Measurements from ENCODE around the gene TENM4. TPM values are rescaled to one million over a fixed set of nuclear protein-coding genes. Genes with fewer than 3 reads are reported as not detected.

Gene TENM4
- total RNA-seq, 1 experiment from 2014 or later: 9.9 TPM

GRCh38 chr11:78791254-78791653, 649.6 kb downstream of the TENM4 start:
- Mint-ChIP-seq H3K27ac (ENCODE audit: low read depth, unreplicated experiment) (no peak overlapping the region), H3K27me3 (ENCODE audit: insufficient read depth, unreplicated experiment) (no peaks in the 10 kb centered on the region), H3K4me3 (ENCODE audit: unreplicated experiment) (no peak overlapping the region), H3K4me1 (ENCODE audit: insufficient read depth, unreplicated experiment) (no peaks in the 10 kb centered on the region), H3K36me3 (ENCODE audit: insufficient read depth, unreplicated experiment) (no peaks in the 10 kb centered on the region), H3K9me3 (ENCODE audit: unreplicated experiment) (no peaks in the 10 kb centered on the region)
- BruUV-seq (replicated peaks): no TSS peak
- POLR2A ChIA-PET: no interaction called here
- TF ChIP-seq CTCF (IDR thresholded peaks at IDR 0.05; ENCODE audit: unreplicated experiment): no peak
- CTCF ChIA-PET: interaction anchor here (0.6 to 0.7 kb wide), 2 partner anchors 12 to 14 kb away, joined by 3 to 4 read pairs; no protein-coding TSS in a partner anchor
- intact Hi-C loops (cut with micrococcal nuclease): no loop called here
- DNase-seq (ENCODE audit: unreplicated experiment): no peak

GRCh38 chr11:78790784-78791183, 650.0 kb downstream of the TENM4 start:
- Mint-ChIP-seq H3K9me3 (ENCODE audit: unreplicated experiment) (no peaks in the 10 kb centered on the region), H3K4me3 (ENCODE audit: unreplicated experiment) (no peak overlapping the region), H3K27ac (ENCODE audit: low read depth, unreplicated experiment) (no peak overlapping the region), H3K27me3 (ENCODE audit: insufficient read depth, unreplicated experiment) (no peaks in the 10 kb centered on the region), H3K36me3 (ENCODE audit: insufficient read depth, unreplicated experiment) (no peaks in the 10 kb centered on the region), H3K4me1 (ENCODE audit: insufficient read depth, unreplicated experiment) (no peaks in the 10 kb centered on the region)
- no TSS peak for BruUV-seq (replicated peaks)
- no peak for DNase-seq (ENCODE audit: unreplicated experiment)
- ChIA-PET POLR2A (no interaction called here), CTCF (interaction anchor here (0.7 kb wide), 1 partner anchor 15 kb away, joined by 4 read pairs; no protein-coding TSS in a partner anchor)
- TF ChIP-seq CTCF (IDR thresholded peaks at IDR 0.05; ENCODE audit: unreplicated experiment): no peak
- intact Hi-C loops (cut with micrococcal nuclease): no loop called here

GRCh38 chr11:78789375-78789774, 651.5 kb downstream of the TENM4 start:
- H3K27me3 Mint-ChIP-seq (ENCODE audit: insufficient read depth, unreplicated experiment): no peaks in the 10 kb centered on the region

GRCh38 chr11:78788533-78788932, 652.3 kb downstream of the TENM4 start:
- H3K4me1 Mint-ChIP-seq (ENCODE audit: insufficient read depth, unreplicated experiment): peaks cover 13% of the 10 kb centered on the region
- CTCF ChIA-PET: interaction anchor here (0.9 to 1.8 kb wide), 4 partner anchors 9 to 143 kb away, joined by 3 to 8 read pairs (median 5); no protein-coding TSS in a partner anchor
- no TSS peak for BruUV-seq (replicated peaks)
- no peaks in the 10 kb centered on the region for H3K9me3 Mint-ChIP-seq (ENCODE audit: unreplicated experiment)
- no peak for DNase-seq (ENCODE audit: unreplicated experiment)
- H3K36me3 Mint-ChIP-seq (ENCODE audit: insufficient read depth, unreplicated experiment): no peaks in the 10 kb centered on the region
- H3K4me3 Mint-ChIP-seq (ENCODE audit: unreplicated experiment): no peak overlapping the region
- POLR2A ChIA-PET: no interaction called here
- H3K27ac Mint-ChIP-seq (ENCODE audit: low read depth, unreplicated experiment): no peak overlapping the region
- TF ChIP-seq CTCF (IDR thresholded peaks at IDR 0.05; ENCODE audit: unreplicated experiment): no peak
- no peaks in the 10 kb centered on the region for H3K27me3 Mint-ChIP-seq (ENCODE audit: insufficient read depth, unreplicated experiment)
- intact Hi-C loops (cut with micrococcal nuclease): no loop called here

More at GRCh38 chr11:78789375-78789774, 651.5 kb downstream of the TENM4 start:
- ChIA-PET CTCF (interaction anchor here (1.8 kb wide), 1 partner anchor 9 kb away, joined by 8 read pairs; no protein-coding TSS in a partner anchor), POLR2A (interaction anchor here (1.2 kb wide), 1 partner anchor 9 kb away, joined by 3 read pairs; no protein-coding TSS in a partner anchor)
- Mint-ChIP-seq H3K9me3 (ENCODE audit: unreplicated experiment) (no peaks in the 10 kb centered on the region), H3K36me3 (ENCODE audit: insufficient read depth, unreplicated experiment) (no peaks in the 10 kb centered on the region), H3K4me1 (ENCODE audit: insufficient read depth, unreplicated experiment) (peaks cover 9% of the 10 kb centered on the region), H3K27ac (ENCODE audit: low read depth, unreplicated experiment) (no peak overlapping the region), H3K4me3 (ENCODE audit: unreplicated experiment) (no peak overlapping the region)
- no peak for DNase-seq (ENCODE audit: unreplicated experiment)
- BruUV-seq (replicated peaks): no TSS peak
- TF ChIP-seq CTCF (IDR thresholded peaks at IDR 0.05; ENCODE audit: unreplicated experiment): no peak
- intact Hi-C loops (cut with micrococcal nuclease): no loop called here

All from MCF 10A (cell line).